Measurements from ENCODE around the gene TEK.
A peak's percentile ranks its signal among the peaks of the same experiment; 100 is the strongest.
"Not testable (repeated sequence)": the region's sequence is repeated elsewhere in the genome, so short reads cannot be mapped to it uniquely, and the experiment has no call there.

The TEK gene

GRCh38 chr9:27182421-27182820 is 73.4 kb downstream of the TEK start:
- no peak for DNase-seq

GRCh38 chr9:27183131-27183530 is 74.1 kb downstream of the TEK start:
- DNase-seq, result no peak

- DNase-seq, result no peak
Observed at GRCh38 chr9:27183701-27184100, 74.7 kb downstream of the TEK start.

DNA sequence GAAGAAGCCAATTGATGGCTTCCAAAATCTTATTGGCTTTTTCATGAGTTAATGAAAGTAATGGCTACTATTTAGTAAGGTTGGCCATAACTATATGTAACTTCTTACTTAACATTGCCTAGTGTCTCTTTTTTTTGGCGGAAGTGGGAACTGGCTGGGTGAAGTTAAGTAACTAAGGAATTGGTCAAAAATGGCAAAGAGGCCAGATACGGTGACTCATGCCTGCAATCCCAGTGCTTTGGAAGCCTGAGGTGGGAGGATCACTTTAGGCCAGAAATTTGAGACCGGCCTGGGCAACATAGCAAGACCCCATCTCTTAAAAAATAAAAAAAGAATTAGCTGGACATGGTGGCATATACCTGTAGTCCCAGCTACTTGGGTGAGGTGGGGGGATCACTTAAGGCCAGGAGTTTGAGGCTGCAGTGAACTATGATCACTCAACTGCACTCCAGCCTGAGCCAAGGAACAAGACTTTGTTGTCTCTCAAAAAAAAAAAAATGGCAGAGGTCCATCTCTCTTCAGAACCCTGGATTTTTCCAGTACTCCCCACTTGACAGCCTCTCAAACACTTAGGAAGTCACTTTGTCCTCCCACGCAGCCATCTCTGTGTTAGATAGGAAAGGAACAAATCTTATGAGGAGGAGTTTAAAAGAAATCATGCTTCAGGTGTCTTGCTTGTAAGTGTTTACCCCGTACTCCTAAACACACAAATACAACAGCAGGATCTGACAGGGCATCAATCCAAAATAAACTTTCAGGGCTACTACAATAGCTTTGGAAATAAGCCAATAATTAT is 75.7 kb downstream of the TEK start:
- DNase-seq, result no peak

GRCh38 chr9:27188426-27188825 is 79.4 kb downstream of the TEK start:
- DNase-seq, result no peak

DNA sequence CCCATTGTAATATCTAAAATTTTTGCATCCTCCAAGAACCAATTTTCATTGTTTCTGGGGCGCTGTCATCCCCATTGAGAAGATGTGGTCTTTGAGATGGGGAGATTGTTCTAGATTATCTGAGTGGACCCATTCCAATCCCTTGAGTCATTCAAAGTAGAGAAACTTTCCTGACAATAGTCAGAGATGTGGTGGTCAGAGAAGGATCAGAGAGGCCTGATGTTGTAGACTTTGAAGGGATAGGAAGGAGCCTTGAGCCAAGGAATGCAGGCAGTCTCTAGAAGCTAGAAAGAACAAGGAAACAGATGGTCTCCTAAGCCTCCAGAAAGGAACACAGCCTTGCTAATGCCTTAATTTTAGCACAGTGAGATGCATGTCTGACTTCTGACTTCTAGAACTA is 80.4 kb downstream of the TEK start:
- no peak for DNase-seq

DNA sequence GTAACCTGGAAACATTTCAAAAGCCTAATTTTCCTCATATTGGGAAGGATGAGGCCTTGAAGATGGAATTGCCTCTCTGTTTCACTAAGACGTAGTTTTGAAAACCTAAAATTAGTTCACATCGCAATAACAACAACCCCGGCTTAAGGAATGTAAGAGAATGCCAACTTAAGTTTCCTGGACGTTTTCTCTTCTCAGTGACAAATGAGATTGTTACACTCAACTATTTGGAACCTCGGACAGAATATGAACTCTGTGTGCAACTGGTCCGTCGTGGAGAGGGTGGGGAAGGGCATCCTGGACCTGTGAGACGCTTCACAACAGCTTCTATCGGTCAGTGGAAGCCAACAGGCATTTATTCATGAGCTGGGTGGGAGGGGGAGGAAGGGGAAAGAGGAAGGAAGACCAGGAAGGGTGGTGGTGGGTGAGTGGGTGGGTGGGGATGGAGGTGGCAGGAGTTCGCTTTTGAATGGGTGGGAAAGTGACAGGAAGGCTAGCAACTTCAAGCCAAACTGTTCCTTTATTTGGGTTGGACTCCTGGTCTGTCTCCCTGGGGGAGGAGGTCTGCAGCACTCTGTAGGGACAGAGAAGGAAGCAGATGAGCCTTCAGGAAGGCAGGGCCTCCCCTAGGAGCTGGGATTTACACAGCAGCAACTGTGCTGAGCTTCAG is 83.4 kb downstream of the TEK start:
- DNase-seq, result no peak

- DNase-seq, result no peak
Observed at GRCh38 chr9:27193886-27194285, 84.9 kb downstream of the TEK start.

GRCh38 chr9:27194401-27195091 is 85.5 kb downstream of the TEK start:
- no peak for DNase-seq

GRCh38 chr9:27195191-27195590 is 86.2 kb downstream of the TEK start:
- no peak for DNase-seq

GRCh38 chr9:27196383-27196782 is 87.4 kb downstream of the TEK start:
- DNase-seq, result no peak

- no peak for DNase-seq
Observed at GRCh38 chr9:27198190-27198589, 89.2 kb downstream of the TEK start.

GRCh38 chr9:27202056-27202455 is 93.0 kb downstream of the TEK start:
- DNase-seq, result no peak

DNA sequence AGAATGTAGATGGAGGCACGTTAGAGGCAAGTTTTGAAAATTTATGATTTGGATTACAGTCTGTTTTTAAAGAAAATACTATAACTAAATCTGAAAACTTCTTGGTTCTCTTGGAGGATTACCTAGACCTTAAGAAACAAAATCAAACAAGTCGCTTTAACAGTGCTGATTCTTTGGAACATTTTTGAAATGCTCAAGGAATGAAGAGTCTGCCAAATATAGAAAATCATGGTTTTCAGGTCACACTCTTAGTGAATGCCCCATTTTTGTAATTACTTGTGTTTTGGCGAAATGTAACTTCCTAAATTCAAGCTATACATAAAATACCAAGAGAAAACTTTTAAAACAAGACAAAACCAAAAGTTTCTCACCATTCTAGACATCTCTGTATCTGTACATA is 94.8 kb downstream of the TEK start:
- DNase-seq, result no peak

DNA sequence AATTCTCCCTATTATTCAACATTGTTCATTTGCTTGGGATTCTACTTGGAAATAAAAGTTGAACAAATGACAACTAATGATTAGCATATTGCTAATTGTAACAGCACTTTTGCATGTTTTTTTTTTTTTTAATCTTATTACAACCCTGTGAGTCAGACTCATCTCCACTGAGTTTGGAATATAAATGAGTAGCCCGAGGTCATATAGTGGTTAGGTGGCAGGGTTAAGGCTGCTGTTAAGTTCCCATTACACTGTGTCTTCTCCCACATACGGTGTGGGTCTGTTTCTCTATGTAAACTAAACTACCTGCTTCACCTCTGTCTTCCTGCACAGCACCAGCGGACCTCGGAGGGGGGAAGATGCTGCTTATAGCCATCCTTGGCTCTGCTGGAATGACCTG is 95.6 kb downstream of the TEK start:
- no peak for DNase-seq

DNA sequence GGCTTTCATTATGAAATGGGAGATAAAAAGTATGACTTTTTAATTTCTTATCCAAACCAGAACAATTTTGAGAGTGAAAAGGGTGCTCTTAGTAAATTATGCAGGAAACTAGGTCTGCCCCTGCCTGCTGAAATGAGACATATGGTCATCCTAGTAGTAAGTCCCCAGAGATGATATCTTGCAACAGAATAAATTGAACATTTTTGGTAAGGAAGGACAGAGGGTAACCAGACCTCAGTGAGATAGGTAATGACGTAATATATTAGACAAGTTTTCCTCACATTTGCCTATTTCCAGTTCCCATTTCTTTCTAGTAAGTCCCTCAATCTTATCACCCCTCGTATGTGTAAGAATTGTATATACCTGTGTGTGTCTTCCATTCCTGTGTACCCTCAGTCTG is 96.2 kb downstream of the TEK start:
- no peak for DNase-seq

- no peak for DNase-seq
Observed at GRCh38 chr9:27206041-27206440, 97.0 kb downstream of the TEK start.

DNA sequence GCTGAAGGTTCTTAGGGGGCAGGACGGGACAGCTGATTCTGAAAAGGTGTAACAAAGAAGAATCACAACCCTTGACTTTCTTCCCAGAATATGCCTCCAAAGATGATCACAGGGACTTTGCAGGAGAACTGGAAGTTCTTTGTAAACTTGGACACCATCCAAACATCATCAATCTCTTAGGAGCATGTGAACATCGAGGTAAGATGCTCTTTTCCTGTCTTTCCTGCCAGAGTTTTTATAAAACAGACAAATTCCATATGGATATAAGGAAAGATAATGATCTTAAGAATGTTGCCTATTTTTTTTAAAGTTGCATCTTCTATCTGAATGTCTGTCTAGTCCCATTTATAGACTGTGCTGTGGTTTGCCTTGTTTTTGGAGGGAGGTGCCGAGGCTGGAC is 100.0 kb downstream of the TEK start:
- no peak for DNase-seq

DNA sequence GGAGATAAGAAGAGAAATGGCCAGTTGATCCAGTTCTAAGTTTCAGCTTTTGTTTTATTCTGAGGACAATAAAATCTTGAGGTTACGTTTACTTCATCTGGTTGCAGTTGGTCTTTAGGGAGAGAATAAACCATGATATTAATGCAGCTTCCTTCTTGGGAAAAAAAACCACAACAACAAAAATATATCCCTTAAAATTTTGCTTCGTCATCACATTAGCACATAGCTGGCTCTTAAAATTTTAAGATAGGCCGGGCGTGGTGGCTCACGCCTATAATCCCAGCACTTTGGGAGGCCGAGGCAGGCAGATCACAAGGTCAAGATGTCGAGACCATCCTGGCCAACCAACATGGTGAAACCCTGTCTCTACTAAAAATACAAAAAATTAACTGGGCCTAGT is 101.6 kb downstream of the TEK start:
- DNase-seq, result no peak

DNA sequence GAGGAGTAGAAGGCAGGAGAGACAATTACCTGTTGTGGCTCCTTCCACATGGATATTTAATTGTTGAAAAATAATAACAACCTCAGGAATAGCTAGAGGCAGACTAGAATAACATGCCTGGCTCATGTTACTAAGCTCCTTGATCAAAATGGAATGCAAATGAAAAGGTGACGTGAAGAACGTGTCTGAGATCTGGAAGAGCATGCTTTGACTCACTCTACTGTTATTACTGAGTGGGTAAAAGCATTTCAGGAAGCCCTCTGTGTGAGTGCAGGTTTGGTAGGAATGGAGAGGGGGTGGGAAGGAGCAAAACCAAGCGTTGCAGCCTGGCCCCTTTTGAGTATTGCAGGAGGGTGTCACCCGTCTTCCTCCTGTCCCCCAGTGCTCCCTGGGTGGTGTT is 103.2 kb downstream of the TEK start:
- DNase-seq, result no peak

DNA sequence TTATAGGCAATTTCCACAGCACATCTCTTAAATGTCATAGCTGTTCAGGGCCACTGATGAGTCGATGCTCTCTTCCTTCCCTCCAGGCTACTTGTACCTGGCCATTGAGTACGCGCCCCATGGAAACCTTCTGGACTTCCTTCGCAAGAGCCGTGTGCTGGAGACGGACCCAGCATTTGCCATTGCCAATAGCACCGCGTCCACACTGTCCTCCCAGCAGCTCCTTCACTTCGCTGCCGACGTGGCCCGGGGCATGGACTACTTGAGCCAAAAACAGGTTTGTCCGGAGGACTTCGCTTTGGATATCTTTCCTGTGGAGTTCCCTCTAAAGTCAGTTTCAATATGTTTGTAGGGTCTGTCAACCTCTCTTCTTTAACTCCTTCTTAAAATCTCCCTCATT is 103.6 kb downstream of the TEK start:
- no peak for DNase-seq

- DNase-seq, result no peak
Observed at GRCh38 chr9:27227192-27227591, 118.2 kb downstream of the TEK start.

- not testable (repeated sequence) for DNase-seq
Observed at GRCh38 chr9:27239648-27240047, 130.6 kb downstream of the TEK start.

DNA sequence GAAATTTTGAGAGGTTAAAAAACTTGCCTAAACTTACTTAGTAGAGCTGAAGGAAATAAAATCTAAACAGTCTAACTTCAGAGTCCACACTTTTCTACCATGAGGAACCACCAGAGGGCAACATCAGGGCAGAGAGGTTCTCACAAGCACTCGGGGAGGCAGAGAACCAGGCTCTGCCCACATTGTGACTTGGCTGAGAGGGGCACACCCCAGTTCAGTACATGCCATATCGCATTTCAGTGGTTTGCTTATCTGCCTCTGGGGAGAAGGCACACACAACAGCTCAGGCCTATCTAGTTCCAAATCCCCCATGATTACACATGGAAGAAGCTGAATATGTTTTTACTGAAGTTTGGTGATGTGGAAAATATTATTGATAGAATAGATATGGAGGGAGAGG is 138.7 kb downstream of the TEK start:
- peak in 1 of 2 experiments; percentile 12 for DNase-seq
